Tibial nerve (tissue), 4 donors: Measurements from ENCODE around the gene MLYCD. TPM values are rescaled to one million over a fixed set of nuclear protein-coding genes. Genes with fewer than 3 reads are reported as not detected.

ENCODE experiments used
- DNase-seq, 2 donors: peaks; one replicate each; pipeline ENCODE4 v3.0.0-alpha.2; 2019; ENCODE audit warnings: low spot score in 2 of 2
- H3K27ac ChIP-seq, 4 donors: fragments of 200-600 bp; sonication (generic) in 3 of 4; one replicate each; pipeline ENCODE4 v1.5.1; 2017 to 2019; ENCODE audit warnings: mild to moderate bottlenecking in 1 of 4
- H3K27me3 ChIP-seq, 2 donors: fragments of 200-600 bp; sonication (generic) in 1 of 2; one replicate each; pipeline versions ENCODE4 v1.5.1 to v1.6.0; 2017 to 2019
- H3K36me3 ChIP-seq, 3 donors: fragments of 200-600 bp; sonication (generic); one replicate each; pipeline ENCODE4 v1.5.1; 2018 to 2019
- H3K4me1 ChIP-seq, 4 donors: fragments of 200-600 bp; sonication (generic) in 3 of 4; one replicate each; pipeline ENCODE4 v1.5.1; 2017 to 2019
- H3K4me3 ChIP-seq, 4 donors: fragments of 200-600 bp; sonication (generic) in 3 of 4; one replicate each; pipeline ENCODE4 v1.5.1; 2017 to 2019; ENCODE audit warnings: mild to moderate bottlenecking in 1 of 4, moderate library complexity in 1 of 4
- H3K9me3 ChIP-seq, 4 donors: fragments of 200-600 bp; sonication (generic) in 3 of 4; one replicate each; pipeline ENCODE4 v1.5.1; 2017 to 2019
- CTCF ChIP-seq, 5 experiments: fragments of 200-600 bp in 3 of 5; fragments of 450-650 bp in 2 of 5; sonication (generic) in 3 of 5; IDR thresholded peaks; one replicate each; pipeline ENCODE4 v1.5.1; 2016 to 2019; ENCODE audit warnings: antibody characterized with exemption in 5 of 5, mild to moderate bottlenecking in 3 of 5, moderate library complexity in 2 of 5
- EP300 ChIP-seq, 2 donors: sonication (generic); formaldehyde crosslinking; IDR thresholded peaks; one replicate each; pipeline ENCODE4 v1.6.1; 2017; ENCODE audit warnings: antibody characterized with exemption in 2 of 2, mild to moderate bottlenecking in 1 of 2
- POLR2A ChIP-seq, 2 donors: fragments of 450-650 bp; IDR thresholded peaks; one replicate each; pipeline ENCODE4 v1.6.1; 2017; ENCODE audit warnings: antibody characterized with exemption in 2 of 2, mild to moderate bottlenecking in 2 of 2, moderate library complexity in 2 of 2
- WGBS, 2 donors: methylation state at CpG; one replicate each; pipeline ENCODE4 v1.1.5; 2018; 5-methylcytosine and 5-hydroxymethylcytosine counted together
- total RNA-seq, 4 donors: library from RNA; depleted of rRNA; stranded (reverse); fragments of >200 nt; gene quantifications; one replicate each; pipeline ENCODE4 v1.1.0, GENCODE V29; 2016

Gene MLYCD
- total RNA-seq, 4 donors from 2014 or later, result 19.0 to 26.7 (median 23.0) TPM

GRCh38 chr16:83935858-83936255 is 36.9 kb downstream of the MLYCD start:
- Histone ChIP-seq H3K27ac (no peak overlapping the region), H3K4me1 (no peaks in the 10 kb centered on the region), H3K27me3 (no peaks in the 10 kb centered on the region), H3K4me3 (no peak overlapping the region), H3K9me3 (no peaks in the 10 kb centered on the region), H3K36me3 (peaks cover 0 to 30% (median 0%) of the 10 kb centered on the region in 3 donors)
- DNase-seq, result no peak
- 74 to 91% methylated on average over 7 to 8 of the region's 10 CpGs for WGBS, 2 donors
- no peak for TF ChIP-seq POLR2A (IDR thresholded peaks at IDR 0.05)

- 77 to 79% methylated on average over 19 of the region's 19 CpGs for WGBS, 2 donors
- DNase-seq, result no peak
- H3K9me3 ChIP-seq, result no peaks in the 10 kb centered on the region
- H3K27ac ChIP-seq, result no peak overlapping the region
- no peaks in the 10 kb centered on the region for H3K4me1 ChIP-seq
- no peak for TF ChIP-seq EP300 (IDR thresholded peaks at IDR 0.05)
- no peak for TF ChIP-seq POLR2A (IDR thresholded peaks at IDR 0.05)
- no peak for TF ChIP-seq CTCF (IDR thresholded peaks at IDR 0.05)
- H3K4me3 ChIP-seq, result no peak overlapping the region
- H3K36me3 ChIP-seq, result peaks cover 0 to 30% (median 0%) of the 10 kb centered on the region in 3 donors
- no peaks in the 10 kb centered on the region for H3K27me3 ChIP-seq
Observed at GRCh38 chr16:83936581-83937165, 37.8 kb downstream of the MLYCD start.

DNA sequence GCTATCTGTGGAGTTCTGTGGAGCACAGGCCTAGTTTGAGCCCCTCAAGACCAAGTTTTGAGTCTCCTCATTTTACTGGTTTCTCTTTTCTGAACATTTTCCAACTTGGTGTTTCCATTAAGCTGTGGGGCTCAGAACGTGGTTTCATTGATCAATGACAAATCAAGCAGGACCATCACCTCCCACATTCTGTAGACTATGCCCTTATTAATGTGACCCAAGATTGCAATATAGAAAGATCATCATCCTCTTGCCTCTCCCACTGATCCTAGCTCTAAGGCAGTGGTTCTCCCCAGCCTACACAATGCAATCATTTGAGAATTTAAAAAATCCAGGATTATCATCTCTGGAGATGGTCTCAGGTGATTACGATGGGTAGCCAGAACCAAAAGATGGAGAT is 38.4 kb downstream of the MLYCD start:
- H3K4me1 ChIP-seq, result no peaks in the 10 kb centered on the region
- H3K4me3 ChIP-seq, result no peak overlapping the region

GRCh38 chr16:83937922-83938885 is 39.3 kb downstream of the MLYCD start:
- no peaks in the 10 kb centered on the region for H3K4me1 ChIP-seq
- H3K27ac ChIP-seq, result no peak overlapping the region
- H3K4me3 ChIP-seq, result no peak overlapping the region
- WGBS, 2 donors, result 85 to 93% methylated on average over 18 of the region's 18 CpGs
- H3K36me3 ChIP-seq, result peaks cover 0 to 17% (median 0%) of the 10 kb centered on the region in 3 donors
- no peaks in the 10 kb centered on the region for H3K27me3 ChIP-seq
- no peak for TF ChIP-seq POLR2A (IDR thresholded peaks at IDR 0.05)
- TF ChIP-seq CTCF (IDR thresholded peaks at IDR 0.05), result no peak
- no peak for TF ChIP-seq EP300 (IDR thresholded peaks at IDR 0.05)
- no peak for DNase-seq
- H3K9me3 ChIP-seq, result no peaks in the 10 kb centered on the region

More for the DNA sequence above, 38.4 kb downstream of the MLYCD start:
- no peak for TF ChIP-seq EP300 (IDR thresholded peaks at IDR 0.05)
- no peak for TF ChIP-seq POLR2A (IDR thresholded peaks at IDR 0.05)
- TF ChIP-seq CTCF (IDR thresholded peaks at IDR 0.05), result no peak
- WGBS, 2 donors, result 94 to 97% methylated on average over 2 of the region's 2 CpGs
- Histone ChIP-seq H3K27ac (no peak overlapping the region), H3K9me3 (no peaks in the 10 kb centered on the region), H3K36me3 (peaks cover 0 to 24% (median 0%) of the 10 kb centered on the region in 3 donors), H3K27me3 (no peaks in the 10 kb centered on the region)
- no peak for DNase-seq

DNA sequence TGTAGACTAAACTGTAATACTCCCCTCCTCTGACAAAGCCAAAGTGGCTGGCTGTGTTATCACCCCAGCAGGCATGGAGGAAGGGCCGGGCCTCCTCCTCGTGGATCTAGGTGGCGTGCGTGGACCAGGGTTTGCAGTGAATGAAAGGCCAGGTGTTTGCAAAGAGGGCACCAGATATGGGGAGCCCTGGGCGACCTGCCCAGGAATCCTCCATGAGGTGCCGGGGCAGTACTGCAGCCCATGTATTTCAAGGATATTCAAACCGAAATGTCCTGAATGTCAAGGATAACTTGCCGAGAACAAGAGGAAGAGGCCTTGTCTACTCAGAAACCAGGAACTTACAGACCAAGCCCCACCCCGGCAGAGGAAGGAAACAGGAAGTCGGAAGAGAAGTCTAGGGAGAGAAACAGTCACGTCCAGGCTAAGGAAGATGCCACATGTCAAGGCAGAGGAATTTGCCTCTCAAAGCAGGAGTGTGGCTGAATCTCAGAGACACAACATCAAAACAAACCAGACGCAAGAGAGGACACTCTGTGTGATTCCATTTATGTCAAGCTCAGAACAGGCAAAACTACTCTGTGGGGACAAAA is 40.4 kb downstream of the MLYCD start:
- DNase-seq, result no peak
- Histone ChIP-seq H3K4me3 (no peak overlapping the region), H3K27ac (no peak overlapping the region), H3K27me3 (no peaks in the 10 kb centered on the region), H3K4me1 (no peaks in the 10 kb centered on the region), H3K36me3 (peaks cover 0 to 12% (median 0%) of the 10 kb centered on the region in 3 donors), H3K9me3 (no peaks in the 10 kb centered on the region)
- no peak for TF ChIP-seq POLR2A (IDR thresholded peaks at IDR 0.05)
- no peak for TF ChIP-seq EP300 (IDR thresholded peaks at IDR 0.05)
- TF ChIP-seq CTCF (IDR thresholded peaks at IDR 0.05), result no peak
- 67 to 79% methylated on average over 9 to 12 of the region's 12 CpGs for WGBS, 2 donors
